ENCODE measurements around the gene MPDZ. TPM values are rescaled to one million over a fixed set of nuclear protein-coding genes. Genes with fewer than 3 reads are reported as not detected.

Gene MPDZ
- total and polyA plus RNA-seq, 10 donors: 3.8 to 42.8 (median 26.8) TPM

DNA sequence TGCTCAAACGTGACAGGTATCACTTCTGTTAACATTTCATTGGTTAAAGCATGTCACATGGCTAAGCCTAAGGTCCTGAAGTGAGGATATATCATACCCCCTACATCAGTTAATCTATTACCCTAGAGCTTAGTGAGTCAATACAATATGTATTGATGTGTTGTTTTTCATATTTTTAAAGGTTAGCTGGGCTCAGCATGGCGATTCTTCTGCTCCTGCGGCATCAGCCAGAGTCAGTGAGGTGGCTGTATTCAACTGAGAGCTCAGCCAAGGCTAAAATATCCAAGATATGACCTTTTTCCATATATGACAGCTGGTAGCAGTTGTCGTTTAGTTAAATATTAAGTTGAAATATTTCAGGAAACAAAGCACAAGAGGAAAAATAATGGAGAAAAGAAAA is 38.5 kb upstream of the MPDZ start:
- 83 to 93% (median 85%) methylated on average over 4 of the region's 4 CpGs for WGBS, 5 donors
- H3K27me3 ChIP-seq (replicated peaks in 1 of 7): no peaks in the 10 kb centered on the region
- DNase-seq: no peak
- intact Hi-C loops (cut with DNase I; ENCODE audit: low total_unique reads): no loop called here
- H3K4me3 ChIP-seq: no peak overlapping the region
- H3K9me3 ChIP-seq: peaks cover 0 to 16% (median 9%) of the 10 kb centered on the region in 8 donors
- TF ChIP-seq, protein P1, sequence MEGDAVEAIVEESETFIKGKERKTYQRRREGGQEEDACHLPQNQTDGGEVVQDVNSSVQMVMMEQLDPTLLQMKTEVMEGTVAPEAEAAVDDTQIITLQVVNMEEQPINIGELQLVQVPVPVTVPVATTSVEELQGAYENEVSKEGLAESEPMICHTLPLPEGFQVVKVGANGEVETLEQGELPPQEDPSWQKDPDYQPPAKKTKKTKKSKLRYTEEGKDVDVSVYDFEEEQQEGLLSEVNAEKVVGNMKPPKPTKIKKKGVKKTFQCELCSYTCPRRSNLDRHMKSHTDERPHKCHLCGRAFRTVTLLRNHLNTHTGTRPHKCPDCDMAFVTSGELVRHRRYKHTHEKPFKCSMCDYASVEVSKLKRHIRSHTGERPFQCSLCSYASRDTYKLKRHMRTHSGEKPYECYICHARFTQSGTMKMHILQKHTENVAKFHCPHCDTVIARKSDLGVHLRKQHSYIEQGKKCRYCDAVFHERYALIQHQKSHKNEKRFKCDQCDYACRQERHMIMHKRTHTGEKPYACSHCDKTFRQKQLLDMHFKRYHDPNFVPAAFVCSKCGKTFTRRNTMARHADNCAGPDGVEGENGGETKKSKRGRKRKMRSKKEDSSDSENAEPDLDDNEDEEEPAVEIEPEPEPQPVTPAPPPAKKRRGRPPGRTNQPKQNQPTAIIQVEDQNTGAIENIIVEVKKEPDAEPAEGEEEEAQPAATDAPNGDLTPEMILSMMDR (IDR thresholded peaks at IDR 0.05 in 8 of 11, conservative IDR thresholded peaks at IDR 0.05 in 3 of 11): no peak
- TF ChIP-seq POLR2AphosphoS5 (IDR thresholded peaks at IDR 0.05): no peak
- no peak for TF ChIP-seq POLR2A (IDR thresholded peaks at IDR 0.05)
- H3K36me3 ChIP-seq: no peaks in the 10 kb centered on the region
- H3K4me1 ChIP-seq: no peaks in the 10 kb centered on the region
- no peak overlapping the region for H3K27ac ChIP-seq

DNA sequence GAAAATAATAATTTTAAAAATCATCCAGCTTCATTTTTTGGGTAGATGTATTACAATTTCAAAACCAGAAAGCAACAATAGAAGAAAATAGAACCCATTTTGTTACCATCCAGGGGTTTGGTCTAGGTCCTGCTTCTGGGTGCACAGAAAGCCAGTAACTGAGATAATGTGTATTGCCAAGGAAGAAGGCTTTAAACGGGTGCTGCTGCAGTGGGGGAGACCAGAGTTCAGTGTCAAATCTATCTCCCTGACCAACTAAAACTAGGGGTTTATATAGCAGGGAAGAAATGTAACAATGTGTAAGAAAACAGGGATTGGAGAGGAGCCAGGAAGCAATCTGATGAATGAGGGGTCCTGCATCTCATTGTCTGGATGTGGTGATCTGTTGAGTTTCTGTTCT is 17.5 kb upstream of the MPDZ start:
- TF ChIP-seq, protein P1 (IDR thresholded peaks at IDR 0.05 in 8 of 11, conservative IDR thresholded peaks at IDR 0.05 in 3 of 11): no peak
- TF ChIP-seq POLR2AphosphoS5 (IDR thresholded peaks at IDR 0.05): no peak
- no peak for TF ChIP-seq POLR2A (IDR thresholded peaks at IDR 0.05)
- Histone ChIP-seq H3K9me3 (peaks cover 0 to 11% (median 2%) of the 10 kb centered on the region in 8 donors), H3K27ac (no peak overlapping the region), H3K4me3 (no peak overlapping the region), H3K4me1 (no peaks in the 10 kb centered on the region), H3K36me3 (no peaks in the 10 kb centered on the region), H3K27me3 (replicated peaks in 1 of 7) (no peaks in the 10 kb centered on the region)
- intact Hi-C loops (cut with DNase I; ENCODE audit: low total_unique reads): no loop called here
- no peak for DNase-seq
- WGBS, 5 donors: 85 to 93% (median 90%) methylated on average over 1 of the region's 1 CpG

DNA sequence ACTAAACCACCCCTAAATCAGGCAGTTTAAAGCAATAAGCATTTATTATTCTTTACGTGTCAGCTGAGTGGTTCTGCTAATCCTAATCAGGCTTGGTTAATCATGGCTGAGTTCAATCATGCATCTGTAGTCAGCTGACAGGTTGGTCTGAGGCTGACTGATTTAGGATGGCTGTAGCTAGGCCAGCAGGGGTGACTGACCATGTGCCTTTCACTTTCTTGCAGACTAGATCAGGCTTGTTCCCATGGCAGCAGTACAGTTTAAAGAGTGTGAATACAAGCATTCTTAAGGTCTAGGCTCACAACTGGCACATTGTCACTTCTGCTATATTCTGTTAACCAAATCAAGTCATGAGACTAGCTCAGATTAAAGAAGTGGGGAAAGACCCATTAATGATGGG is 16.1 kb upstream of the MPDZ start:
- no peaks in the 10 kb centered on the region for H3K36me3 ChIP-seq
- DNase-seq: no peak
- H3K4me3 ChIP-seq: no peak overlapping the region
- peaks cover 0 to 9% (median 2%) of the 10 kb centered on the region in 8 donors for H3K9me3 ChIP-seq
- intact Hi-C loops (cut with DNase I; ENCODE audit: low total_unique reads): no loop called here
- no peaks in the 10 kb centered on the region for H3K4me1 ChIP-seq
- WGBS, 5 donors: 81 to 95% (median 93%) methylated on average over 1 of the region's 1 CpG
- H3K27me3 ChIP-seq (replicated peaks in 1 of 7): no peaks in the 10 kb centered on the region
- TF ChIP-seq, protein P1 (IDR thresholded peaks at IDR 0.05 in 8 of 11, conservative IDR thresholded peaks at IDR 0.05 in 3 of 11): no peak
- no peak for TF ChIP-seq POLR2A (IDR thresholded peaks at IDR 0.05)
- no peak for TF ChIP-seq POLR2AphosphoS5 (IDR thresholded peaks at IDR 0.05)
- H3K27ac ChIP-seq: no peak overlapping the region

DNA sequence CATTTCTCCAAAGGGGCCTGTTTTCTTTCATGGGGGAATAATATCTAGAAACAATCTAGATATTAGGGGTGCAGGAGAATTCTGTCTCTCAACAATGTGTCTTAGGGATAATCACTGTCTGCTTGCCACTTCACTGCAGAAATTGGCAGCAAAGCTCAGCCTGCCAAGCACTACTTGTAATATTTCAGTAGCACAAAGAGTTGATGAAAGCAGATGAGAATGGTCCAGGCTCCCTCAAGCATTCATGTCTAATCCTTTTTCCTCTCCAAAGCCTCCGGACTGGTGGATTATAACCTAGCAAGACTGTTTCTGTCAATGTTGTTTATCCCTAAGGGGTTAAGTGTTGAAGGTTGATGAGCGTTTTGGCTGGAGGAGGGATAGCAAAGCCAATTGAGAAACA is 13.3 kb upstream of the MPDZ start:
- Histone ChIP-seq H3K36me3 (no peaks in the 10 kb centered on the region), H3K4me3 (no peak overlapping the region), H3K27me3 (replicated peaks in 1 of 7) (no peaks in the 10 kb centered on the region), H3K27ac (no peak overlapping the region), H3K9me3 (peaks cover 0 to 5% (median 0%) of the 10 kb centered on the region in 8 donors), H3K4me1 (no peaks in the 10 kb centered on the region)
- WGBS, 5 donors: 74 to 87% (median 82%) methylated on average over 2 of the region's 2 CpGs
- no peak for DNase-seq
- no peak for TF ChIP-seq POLR2AphosphoS5 (IDR thresholded peaks at IDR 0.05)
- no peak for TF ChIP-seq POLR2A (IDR thresholded peaks at IDR 0.05)
- TF ChIP-seq, protein P1 (IDR thresholded peaks at IDR 0.05 in 8 of 11, conservative IDR thresholded peaks at IDR 0.05 in 3 of 11): no peak
- intact Hi-C loops (cut with DNase I; ENCODE audit: low total_unique reads): no loop called here
